ENCODE measurements around the gene GLTPD2. TPM values are rescaled to one million over a fixed set of nuclear protein-coding genes. Genes with fewer than 3 reads are reported as not detected.

Gene GLTPD2
- total RNA-seq, 3 donors from 2014 or later: not detected

- ATAC-seq (no peak), DNase-seq (no peak)
- Histone ChIP-seq H3K9me3 (no peaks in the 10 kb centered on the region), H3K4me3 (no peak overlapping the region), H3K4me1 (ENCODE audit: low read depth) (peaks cover 6% of the 10 kb centered on the region), H3K36me3 (ENCODE audit: low read depth) (no peaks in the 10 kb centered on the region)
- no peak for TF ChIP-seq CTCF (IDR thresholded peaks at IDR 0.05)
- intact Hi-C loops (cut with DNase I, micrococcal nuclease): no loop called here
Observed at GRCh38 chr17:4810696-4811290, 22.0 kb downstream of the GLTPD2 start.

- no peaks in the 10 kb centered on the region for H3K9me3 ChIP-seq
- intact Hi-C loops (cut with DNase I, micrococcal nuclease): no loop called here
- H3K4me3 ChIP-seq: no peak overlapping the region
- no peaks in the 10 kb centered on the region for H3K36me3 ChIP-seq (ENCODE audit: low read depth)
- peaks cover 6% of the 10 kb centered on the region for H3K4me1 ChIP-seq (ENCODE audit: low read depth)
- no peak for TF ChIP-seq CTCF (IDR thresholded peaks at IDR 0.05)
- DNase-seq (no peak), ATAC-seq (no peak)
Observed at GRCh38 chr17:4811471-4811870, 22.7 kb downstream of the GLTPD2 start.

- no peaks in the 10 kb centered on the region for H3K9me3 ChIP-seq
- no peak for DNase-seq
- no peak for TF ChIP-seq CTCF (IDR thresholded peaks at IDR 0.05)
- intact Hi-C loops (cut with DNase I, micrococcal nuclease): no loop called here
- peaks cover 3% of the 10 kb centered on the region for H3K4me1 ChIP-seq (ENCODE audit: low read depth)
- no peak overlapping the region for H3K4me3 ChIP-seq
- ATAC-seq: no peak
- H3K36me3 ChIP-seq (ENCODE audit: low read depth): no peaks in the 10 kb centered on the region
Observed at GRCh38 chr17:4812690-4813089, 23.9 kb downstream of the GLTPD2 start.

- Histone ChIP-seq H3K4me1 (ENCODE audit: low read depth) (no peaks in the 10 kb centered on the region), H3K36me3 (ENCODE audit: low read depth) (no peaks in the 10 kb centered on the region), H3K9me3 (no peaks in the 10 kb centered on the region), H3K4me3 (no peak overlapping the region)
- ATAC-seq (peak; percentile 38), DNase-seq (peak in 1 of 3 donors; percentile 19)
- intact Hi-C loops (cut with DNase I, micrococcal nuclease): no loop called here
- no peak for TF ChIP-seq CTCF (IDR thresholded peaks at IDR 0.05)
Observed at GRCh38 chr17:4815043-4815675, 26.4 kb downstream of the GLTPD2 start.

- Histone ChIP-seq H3K4me3 (no peak overlapping the region), H3K36me3 (ENCODE audit: low read depth) (no peaks in the 10 kb centered on the region), H3K4me1 (ENCODE audit: low read depth) (no peaks in the 10 kb centered on the region), H3K9me3 (no peaks in the 10 kb centered on the region)
- intact Hi-C loops (cut with DNase I, micrococcal nuclease): no loop called here
- no peak for TF ChIP-seq CTCF (IDR thresholded peaks at IDR 0.05)
- DNase-seq (no peak), ATAC-seq (no peak)
Observed at GRCh38 chr17:4816826-4817225, 28.1 kb downstream of the GLTPD2 start.
